ENCODE data around the gene RNF5.

RNF5 gene

GRCh38 chr6:32216285-32216684 is 38.1 kb downstream of the RNF5 start:
- TF ChIP-seq CTCF (IDR thresholded peaks at IDR 0.05; ENCODE audit: borderline replicate concordance, insufficient read depth, low read depth, low read length), result no peak
- H3K4me3 ChIP-seq (ENCODE audit: low read depth, low read length), result no peak overlapping the region

- no peak for TF ChIP-seq CTCF (IDR thresholded peaks at IDR 0.05; ENCODE audit: borderline replicate concordance, insufficient read depth, low read depth, low read length)
Measured at GRCh38 chr6:32216998-32217397, 38.8 kb downstream of the RNF5 start.

GRCh38 chr6:32218167-32218566 is 40.0 kb downstream of the RNF5 start:
- TF ChIP-seq CTCF (IDR thresholded peaks at IDR 0.05; ENCODE audit: borderline replicate concordance, insufficient read depth, low read depth, low read length), result no peak
- no peak overlapping the region for H3K4me3 ChIP-seq (ENCODE audit: low read depth, low read length)

More at GRCh38 chr6:32216998-32217397, 38.8 kb downstream of the RNF5 start:
- H3K4me3 ChIP-seq (ENCODE audit: low read depth, low read length), result no peak overlapping the region

GRCh38 chr6:32220021-32220420 is 41.8 kb downstream of the RNF5 start:
- TF ChIP-seq CTCF (IDR thresholded peaks at IDR 0.05; ENCODE audit: borderline replicate concordance, insufficient read depth, low read depth, low read length), result no peak
- no peak overlapping the region for H3K4me3 ChIP-seq (ENCODE audit: low read depth, low read length)

- no peak overlapping the region for H3K4me3 ChIP-seq (ENCODE audit: low read depth, low read length)
- no peak for TF ChIP-seq CTCF (IDR thresholded peaks at IDR 0.05; ENCODE audit: borderline replicate concordance, insufficient read depth, low read depth, low read length)
Measured at GRCh38 chr6:32222333-32223230, 44.4 kb downstream of the RNF5 start.

- no peak for TF ChIP-seq CTCF (IDR thresholded peaks at IDR 0.05; ENCODE audit: borderline replicate concordance, insufficient read depth, low read depth, low read length)
- H3K4me3 ChIP-seq (ENCODE audit: low read depth, low read length), result no peak within 1 kb of the TSS
Measured at GRCh38 chr6:32223258-32224235, 45.3 kb downstream of the RNF5 start, which contains the start of gene NOTCH4. Gene NOTCH4 (minus strand): TSS chr6:32224067. CDS start chr6:32223928, 139 bp downstream.
